Thyroid gland (tissue), 4 donors: ENCODE measurements around the gene COX19. TPM values are rescaled to one million over a fixed set of nuclear protein-coding genes. Genes with fewer than 3 reads are reported as not detected.

Experiments used
- DNase-seq, 2 donors: peaks; one replicate each; pipeline ENCODE4 v3.0.0-alpha.2; 2019
- H3K27ac ChIP-seq, 3 donors: fragments of 200-600 bp; sonication (generic); 1 replicate in 2 of 3; 2 replicates in 1 of 3; pipeline ENCODE4 v1.5.1; 2016 to 2019; ENCODE audit warnings: mild to moderate bottlenecking in 1 of 3, moderate library complexity in 1 of 3
- H3K27me3 ChIP-seq: fragments of 200-600 bp; sonication (generic); one replicate; pipeline ENCODE4 v1.5.1; 2019
- H3K36me3 ChIP-seq, 2 donors: fragments of 200-600 bp; sonication (generic); one replicate each; pipeline ENCODE4 v1.5.1; 2016 to 2019
- H3K4me1 ChIP-seq, 2 donors: fragments of 200-600 bp; sonication (generic); one replicate each; pipeline ENCODE4 v1.5.1; 2017 to 2019
- H3K4me3 ChIP-seq, 3 donors: fragments of 200-600 bp; sonication (generic); replicated peaks in 1 of 3; 1 replicate in 2 of 3; 2 replicates in 1 of 3; pipeline ENCODE4 v1.5.1; 2016; ENCODE audit warnings: mild to moderate bottlenecking in 1 of 3
- H3K9me3 ChIP-seq: fragments of 200-600 bp; sonication (generic); one replicate; pipeline ENCODE4 v1.5.1; 2017
- CTCF ChIP-seq, 6 experiments: fragments of 200-600 bp in 3 of 6; fragments of 450-650 bp in 3 of 6; sonication (generic) in 3 of 6; IDR thresholded peaks; one replicate each; pipeline ENCODE4 v1.5.1; 2016 to 2019; ENCODE audit warnings: antibody characterized with exemption in 6 of 6, mild to moderate bottlenecking in 2 of 6, inconsistent platforms in 1 of 6, moderate library complexity in 1 of 6
- POLR2A ChIP-seq, 2 donors: fragments of 450-650 bp; IDR thresholded peaks; one replicate each; pipeline ENCODE4 v1.6.1; 2017; ENCODE audit warnings: antibody characterized with exemption in 2 of 2, mild to moderate bottlenecking in 2 of 2, moderate library complexity in 1 of 2
- WGBS, 2 donors: methylation state at CpG; one replicate each; pipeline ENCODE4 v1.1.5; 2017; 5-methylcytosine and 5-hydroxymethylcytosine counted together
- intact Hi-C: fragments of 100-400 bp; cut with DNase I; formaldehyde crosslinking; loops from one replicate; pipeline ENCODE4 v1.15.1; 2023
- total RNA-seq, 4 donors: library from RNA; depleted of rRNA; stranded (reverse); fragments of >200 nt; gene quantifications; one replicate each; pipeline ENCODE4 v1.2.3, GENCODE V29; 2016

The COX19 gene
- total RNA-seq, 4 donors from 2014 or later, result 8.2 to 28.2 (median 17.8) TPM

DNA sequence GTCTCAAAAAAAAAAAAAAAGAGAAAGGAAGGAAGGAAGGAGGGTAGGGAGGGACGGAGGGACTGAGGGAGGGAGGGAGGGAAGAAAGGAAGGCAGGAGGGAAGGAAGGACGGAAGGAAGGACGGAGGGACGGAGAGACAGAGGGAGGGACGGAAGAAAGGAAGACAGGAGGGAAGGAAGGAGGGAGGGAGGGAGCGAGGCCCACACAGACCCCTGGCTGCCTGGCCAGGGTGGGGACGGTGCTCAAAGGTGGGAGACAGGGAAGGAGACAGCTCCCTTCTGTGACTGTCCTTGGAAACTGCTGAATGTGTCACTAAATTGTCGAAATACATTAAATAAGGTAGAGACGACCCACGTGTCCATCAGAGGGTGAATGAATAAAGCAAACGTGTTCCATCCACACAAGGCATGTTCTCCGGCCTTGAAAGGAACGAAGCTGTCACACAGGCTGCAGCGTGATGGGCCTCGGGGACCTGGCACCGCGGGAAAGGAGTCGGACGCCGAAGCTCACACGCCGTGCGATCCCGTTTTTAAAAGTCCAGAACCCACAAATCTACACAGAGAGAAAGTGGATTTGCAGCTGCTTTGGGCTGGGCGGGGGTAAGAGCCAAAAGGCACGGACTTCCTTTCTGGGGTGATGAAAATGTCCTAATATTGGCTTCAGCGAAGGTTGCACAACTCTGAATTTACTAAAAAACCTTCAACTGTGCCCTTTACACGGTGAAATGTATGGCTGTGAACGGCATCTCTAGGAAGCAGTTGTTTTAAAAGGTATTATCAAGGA lies 44.2 kb downstream of the COX19 start:
- Histone ChIP-seq H3K27ac (no peak overlapping the region), H3K36me3 (no peaks in the 10 kb centered on the region), H3K27me3 (no peaks in the 10 kb centered on the region), H3K9me3 (no peaks in the 10 kb centered on the region), H3K4me1 (no peaks in the 10 kb centered on the region), H3K4me3 (no peak overlapping the region)
- intact Hi-C loops, result no loop called here
- DNase-seq, result no peak
- TF ChIP-seq POLR2A (IDR thresholded peaks at IDR 0.05) (no peak), CTCF (IDR thresholded peaks at IDR 0.05) (no peak)
- WGBS, 2 donors, result 73 to 83% methylated on average over 29 of the region's 29 CpGs

DNA sequence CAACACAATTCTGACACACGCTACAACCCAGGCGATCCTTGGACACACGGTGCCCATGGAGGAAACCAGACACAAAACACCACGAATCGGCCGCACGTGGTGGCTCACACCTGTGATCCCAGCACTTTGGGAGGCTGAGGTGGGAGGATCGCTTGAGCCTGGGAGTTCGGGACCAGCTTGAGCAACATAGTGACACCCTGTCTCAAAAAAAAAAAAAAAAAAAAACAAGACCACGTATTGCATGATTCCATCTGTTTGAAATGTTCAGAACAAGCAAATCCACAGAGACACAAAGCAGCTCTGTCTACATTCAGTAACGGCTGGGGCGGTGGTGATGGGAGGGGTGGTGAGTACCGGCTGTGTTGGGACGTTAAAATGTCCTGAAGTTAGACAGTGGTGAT lies 46.0 kb downstream of the COX19 start:
- intact Hi-C loops, result no loop called here
- Histone ChIP-seq H3K27ac (no peak overlapping the region), H3K4me1 (no peaks in the 10 kb centered on the region), H3K36me3 (no peaks in the 10 kb centered on the region), H3K27me3 (no peaks in the 10 kb centered on the region), H3K4me3 (no peak overlapping the region), H3K9me3 (no peaks in the 10 kb centered on the region)
- WGBS, 2 donors, result 91 to 92% methylated on average over 14 of the region's 14 CpGs
- TF ChIP-seq CTCF (IDR thresholded peaks at IDR 0.05), result no peak
- peak in 1 of 2 donors; percentile 0 for DNase-seq

GRCh38 chr7:927031-927671 lies 48.2 kb downstream of the COX19 start:
- peak in 1 of 2 donors; percentile 0 for DNase-seq
- 78 to 86% methylated on average over 14 to 21 of the region's 21 CpGs for WGBS, 2 donors
- no peak for TF ChIP-seq CTCF (IDR thresholded peaks at IDR 0.05)
- no peak for TF ChIP-seq POLR2A (IDR thresholded peaks at IDR 0.05)
- intact Hi-C loops, result no loop called here
- Histone ChIP-seq H3K27ac (no peak overlapping the region), H3K4me3 (no peak overlapping the region), H3K36me3 (no peaks in the 10 kb centered on the region), H3K27me3 (no peaks in the 10 kb centered on the region), H3K9me3 (no peaks in the 10 kb centered on the region), H3K4me1 (no peaks in the 10 kb centered on the region)

- WGBS, 2 donors, result 84 to 90% methylated on average over 7 to 34 of the region's 47 CpGs
- Histone ChIP-seq H3K4me1 (no peaks in the 10 kb centered on the region), H3K27ac (no peak overlapping the region), H3K27me3 (no peaks in the 10 kb centered on the region), H3K4me3 (no peak overlapping the region), H3K36me3 (no peaks in the 10 kb centered on the region), H3K9me3 (no peaks in the 10 kb centered on the region)
- peak in 1 of 2 donors; percentile 0 for DNase-seq
- TF ChIP-seq POLR2A (IDR thresholded peaks at IDR 0.05), result no peak
- no peak for TF ChIP-seq CTCF (IDR thresholded peaks at IDR 0.05)
- intact Hi-C loops, result no loop called here
Measured at GRCh38 chr7:926061-927030, 49.0 kb downstream of the COX19 start.
